Stimulated activated CD4-positive, alpha-beta T cell treated with anti-CD3 and anti-CD28 coated beads, Interleukin-12 subunit alpha, Interleukin-12 subunit beta, amount 100 ng/mL, for 24 hours (primary cell): ENCODE results near the gene STPG4.

ENCODE experiments used
- DNase-seq, 2 experiments: peaks; one replicate each; pipeline ENCODE4 v3.0.0-alpha.2; 2020; ENCODE audit warnings: low read depth in 2 of 2

STPG4 gene

DNA sequence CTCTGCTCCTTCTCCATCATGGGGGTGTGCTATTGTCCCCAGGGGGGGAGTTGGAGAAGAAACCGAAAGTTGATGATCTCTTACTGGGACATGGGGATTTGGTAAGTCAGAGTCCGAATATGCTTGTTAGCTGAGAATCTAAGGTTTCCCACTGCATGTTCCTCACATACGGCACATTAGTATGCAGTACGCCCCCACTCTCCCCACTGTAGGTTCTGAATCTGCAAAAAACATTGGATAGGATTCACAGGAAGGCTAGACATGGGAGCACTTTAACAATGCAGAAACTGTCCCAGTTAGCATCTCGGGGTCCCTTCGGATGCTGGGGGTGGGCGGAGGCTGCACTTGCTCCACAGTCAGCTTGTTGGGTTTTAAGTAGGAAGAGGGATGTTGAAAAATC lies 102.3 kb downstream of the STPG4 start:
- DNase-seq = no peak

DNA sequence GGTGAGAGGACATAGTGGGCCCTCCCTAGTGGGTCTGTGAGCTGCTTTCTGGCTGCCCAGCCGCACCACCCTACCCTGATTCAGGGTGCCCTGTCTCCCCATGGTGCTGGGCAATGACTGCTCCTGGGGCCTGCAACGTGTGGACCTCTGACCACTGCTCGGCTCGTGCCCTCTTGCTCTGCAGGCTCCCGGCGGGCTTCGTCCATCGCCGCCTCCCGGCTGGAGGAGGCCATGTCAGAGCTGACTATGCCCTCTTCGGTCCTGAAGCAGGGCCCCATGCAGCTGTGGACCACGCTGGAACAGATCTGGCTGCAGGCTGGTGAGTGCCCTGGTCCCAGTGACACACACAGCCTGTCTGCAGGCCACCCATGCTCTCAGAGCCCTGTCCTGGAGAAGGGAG lies 103.5 kb downstream of the STPG4 start:
- DNase-seq = no peak

DNA sequence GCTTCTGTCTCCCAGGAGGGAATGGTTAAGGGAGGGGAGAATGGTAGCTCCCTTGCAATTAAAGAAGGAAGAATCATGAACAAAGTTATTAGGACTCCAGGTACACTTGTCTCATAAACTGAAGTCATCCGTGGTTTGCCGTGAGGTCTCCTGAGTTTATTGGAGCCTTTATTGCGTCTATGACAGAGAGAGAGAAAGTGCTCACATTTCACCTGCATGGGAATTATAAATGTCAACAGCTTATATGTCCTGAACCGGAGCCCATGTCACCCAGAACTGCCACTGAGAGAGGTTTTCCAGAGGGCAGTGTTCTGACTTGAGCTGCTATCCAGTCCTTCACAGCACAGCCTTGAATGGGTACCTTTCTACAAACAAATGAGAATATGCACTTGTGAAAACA lies 104.3 kb downstream of the STPG4 start:
- DNase-seq = no peak

DNA sequence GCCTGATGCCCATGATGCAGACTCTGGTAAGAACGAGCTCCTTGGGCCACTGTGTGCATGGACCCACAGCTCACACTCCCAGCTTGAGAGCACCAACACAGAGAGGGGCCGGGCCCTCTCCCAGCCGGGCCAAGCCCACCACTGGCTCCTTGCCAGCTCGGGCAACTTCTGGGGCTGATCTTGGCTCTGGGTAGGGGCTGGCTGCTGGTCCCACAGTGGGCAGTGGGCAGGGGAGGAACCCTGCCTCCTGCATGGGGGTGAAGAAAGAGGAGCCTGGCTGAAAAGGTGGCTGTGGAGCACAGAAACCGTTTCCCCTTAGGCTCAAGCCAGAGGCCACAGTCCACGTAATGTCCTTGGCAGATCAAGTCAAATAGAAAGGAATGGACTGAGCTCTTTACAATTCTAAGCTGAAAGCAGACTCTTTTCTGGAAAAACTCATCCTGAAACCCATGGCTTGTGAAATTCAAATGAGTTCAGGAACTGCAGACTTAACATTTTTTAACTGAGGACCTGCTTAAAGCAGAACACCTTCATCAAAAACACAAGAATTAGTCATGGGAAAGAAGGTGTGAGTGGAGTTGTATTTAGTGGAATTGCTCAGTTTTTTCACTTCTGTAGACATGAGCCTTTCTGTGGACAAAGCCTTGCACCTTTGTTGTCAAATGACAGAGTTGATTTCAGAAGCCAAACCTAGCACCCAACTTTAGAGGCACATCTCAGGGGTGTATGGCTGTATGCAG lies 104.9 kb downstream of the STPG4 start:
- DNase-seq = no peak

DNA sequence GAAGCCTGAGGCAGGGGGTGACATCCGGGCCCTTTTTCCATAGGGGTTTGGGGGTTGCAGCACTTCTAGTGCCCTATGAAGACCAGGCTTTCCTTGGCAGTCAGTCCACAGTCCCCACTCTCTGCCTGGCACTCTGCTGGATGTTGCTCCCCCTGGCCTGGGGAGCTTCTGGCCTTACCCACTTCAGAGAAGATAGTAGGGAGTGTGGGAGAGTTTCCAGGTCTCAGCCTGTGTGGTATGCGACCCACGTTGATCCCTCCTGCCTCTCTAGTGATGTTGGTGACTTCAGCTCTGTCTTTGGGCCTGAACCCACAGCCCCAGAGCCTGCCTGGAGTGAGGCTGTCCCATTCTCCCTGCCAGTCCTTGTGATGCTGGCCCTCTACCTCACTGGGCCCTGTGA lies 105.6 kb downstream of the STPG4 start:
- no peak for DNase-seq

DNA sequence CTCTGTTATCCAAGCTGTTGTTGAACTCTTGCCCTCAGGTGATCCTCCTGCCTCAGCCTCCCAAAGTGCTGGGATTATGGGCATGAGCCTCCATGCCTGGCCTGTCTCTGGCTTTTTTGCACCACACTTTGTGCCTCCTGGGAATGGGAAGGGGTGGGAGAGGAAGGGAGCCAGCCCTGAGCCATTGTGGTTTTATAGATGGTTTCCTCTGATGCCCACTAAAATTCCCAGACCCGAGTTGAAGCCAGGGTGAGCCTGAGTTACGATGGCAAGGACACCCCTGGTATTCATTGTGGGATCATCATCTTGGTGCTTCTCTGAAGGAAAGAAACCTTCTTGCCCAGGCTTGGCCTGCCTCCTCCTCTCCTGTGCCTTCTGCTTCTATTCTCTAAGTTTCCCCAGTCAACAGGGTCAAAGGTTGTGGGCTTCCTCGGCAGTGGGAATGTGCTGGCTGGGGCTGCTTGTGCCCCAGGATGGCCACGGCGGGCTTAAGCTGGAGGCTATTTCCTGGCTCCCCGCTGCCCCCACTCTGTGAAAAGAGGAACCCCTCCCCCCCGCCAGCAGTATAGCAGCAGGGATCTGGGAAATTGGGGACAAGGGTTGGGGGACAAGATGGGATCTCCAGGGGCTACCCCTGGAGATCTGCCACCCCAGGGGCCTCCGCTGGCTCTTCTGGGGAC lies 106.2 kb downstream of the STPG4 start:
- no peak for DNase-seq

DNA sequence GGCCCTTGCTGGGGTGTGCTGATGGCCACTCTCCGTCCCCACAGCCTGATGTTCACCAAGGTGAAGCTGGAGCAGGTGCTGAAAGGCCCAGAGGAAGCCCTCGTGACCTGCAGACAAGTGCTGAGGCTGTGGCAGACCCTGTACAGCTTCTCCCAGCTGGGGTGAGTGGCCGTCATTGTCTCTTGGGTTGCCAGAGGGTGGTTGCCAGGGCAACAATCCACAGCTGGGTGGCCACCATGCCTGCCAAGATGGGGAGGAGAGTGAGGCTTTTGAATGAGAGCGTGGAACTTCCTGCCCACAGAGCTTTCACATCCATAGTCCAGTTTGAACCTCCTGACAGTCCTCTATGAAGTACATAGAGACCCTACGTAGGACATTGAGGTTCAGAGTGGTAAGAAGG lies 108.8 kb downstream of the STPG4 start:
- no peak for DNase-seq

DNA sequence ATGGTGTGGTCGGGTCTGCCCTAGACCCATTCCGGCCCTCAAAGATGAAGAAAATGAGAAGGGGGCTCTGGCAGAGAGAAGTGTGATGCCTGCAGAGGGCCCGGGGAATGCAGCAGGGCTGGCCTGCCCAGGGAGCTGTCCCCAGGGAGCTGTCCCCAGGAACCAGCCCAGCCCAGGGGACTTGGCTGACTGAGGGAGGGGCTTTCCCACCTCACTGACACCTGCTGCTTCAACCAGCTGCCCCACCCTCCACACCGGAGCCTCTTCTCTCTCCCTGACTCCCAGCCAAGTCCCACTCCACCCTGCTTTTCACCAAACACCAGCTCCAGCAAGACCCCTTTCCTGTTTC lies 111.2 kb downstream of the STPG4 start:
- no peak for DNase-seq

DNA sequence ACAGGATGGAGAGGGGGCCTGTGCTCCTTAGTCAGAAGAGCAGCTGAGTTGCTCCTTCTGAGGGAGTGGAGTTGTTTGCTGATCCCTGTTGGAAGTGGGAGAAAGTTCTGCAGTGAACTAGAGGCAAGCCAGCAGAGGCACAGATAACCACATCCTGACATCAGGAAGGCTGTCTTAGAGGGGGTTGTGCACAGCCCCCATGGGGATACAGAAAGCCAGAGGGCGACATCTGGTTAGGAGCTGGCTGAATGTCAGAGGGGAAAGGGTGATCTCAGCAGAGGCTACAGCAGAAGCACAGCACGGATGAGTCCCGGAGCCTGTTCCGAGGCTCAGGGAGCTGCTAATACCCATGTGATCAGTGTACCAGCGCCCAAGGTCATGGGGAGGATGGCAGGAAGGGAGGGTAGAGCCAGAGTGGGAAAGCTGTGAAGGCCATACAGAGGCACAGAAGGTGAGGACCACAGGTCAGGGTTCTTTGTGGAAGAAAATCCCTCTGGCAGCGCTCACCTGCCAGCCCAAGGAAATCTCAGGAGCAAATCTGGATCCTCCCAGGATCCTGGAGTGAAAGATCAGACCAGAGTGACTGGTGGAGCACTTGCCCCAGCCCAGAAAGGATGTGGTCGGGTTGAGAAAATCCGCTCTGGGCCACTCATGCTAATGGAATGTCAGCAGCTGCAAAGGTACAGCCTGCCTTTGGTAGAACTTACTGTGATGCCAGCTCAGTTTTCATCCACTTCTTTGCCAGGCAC lies 111.8 kb downstream of the STPG4 start:
- no peak for DNase-seq

DNA sequence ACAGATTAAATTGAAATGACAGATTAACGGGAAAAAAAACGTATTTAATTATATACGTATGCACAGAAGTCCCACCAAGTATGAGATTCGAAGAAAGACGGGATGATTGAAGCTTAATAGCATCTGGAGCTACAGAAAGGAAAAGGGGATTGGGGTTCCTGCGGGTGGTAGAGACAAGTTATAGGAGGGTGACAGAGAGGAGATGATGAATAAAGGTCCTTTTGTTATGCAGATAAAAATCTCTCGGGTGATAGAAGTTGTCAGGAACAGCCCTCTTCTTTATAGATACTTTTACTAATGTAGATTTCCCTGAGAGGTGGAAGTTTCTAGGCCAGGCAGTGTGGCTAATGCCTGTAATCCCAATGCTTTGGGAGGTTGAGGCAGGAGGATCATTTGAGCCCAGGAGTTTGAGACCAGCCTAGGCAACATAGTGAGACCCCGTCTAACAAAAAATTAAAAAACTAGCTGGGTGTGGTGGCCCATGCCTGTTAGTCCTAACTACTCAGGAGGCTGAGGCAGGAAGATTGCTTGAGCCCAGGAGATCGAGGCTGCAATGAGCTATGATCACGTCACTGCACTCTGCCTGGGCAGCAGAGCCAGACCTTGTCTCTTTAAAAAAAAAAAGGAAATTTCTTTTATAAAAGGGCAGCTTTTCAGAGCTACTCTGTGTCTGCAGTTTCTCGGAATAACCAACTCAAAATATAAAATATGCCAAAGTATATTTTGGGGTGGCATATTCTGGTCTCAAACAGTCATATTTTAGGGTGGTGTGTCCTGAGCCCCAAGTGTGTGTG lies 113.0 kb downstream of the STPG4 start:
- DNase-seq = no peak

DNA sequence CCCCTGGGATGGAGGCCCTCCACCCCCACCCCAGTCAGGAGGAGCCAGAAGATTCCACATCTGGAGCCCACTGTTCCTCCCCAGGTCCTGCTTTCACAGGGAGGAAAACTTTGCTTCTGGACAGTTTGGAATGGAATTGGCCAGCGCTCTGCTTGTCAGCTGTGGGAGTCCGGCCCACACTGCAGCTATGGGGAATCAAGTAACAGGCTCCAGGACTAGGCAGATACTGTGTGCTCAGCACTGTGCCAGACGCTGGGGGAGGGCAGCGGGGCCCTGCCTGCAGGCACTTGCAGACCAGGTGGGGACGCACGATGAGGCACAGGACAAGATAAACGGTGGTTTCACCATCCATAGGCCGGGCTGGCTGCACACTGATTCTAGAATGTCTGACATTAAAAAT lies 114.0 kb downstream of the STPG4 start:
- no peak for DNase-seq

DNA sequence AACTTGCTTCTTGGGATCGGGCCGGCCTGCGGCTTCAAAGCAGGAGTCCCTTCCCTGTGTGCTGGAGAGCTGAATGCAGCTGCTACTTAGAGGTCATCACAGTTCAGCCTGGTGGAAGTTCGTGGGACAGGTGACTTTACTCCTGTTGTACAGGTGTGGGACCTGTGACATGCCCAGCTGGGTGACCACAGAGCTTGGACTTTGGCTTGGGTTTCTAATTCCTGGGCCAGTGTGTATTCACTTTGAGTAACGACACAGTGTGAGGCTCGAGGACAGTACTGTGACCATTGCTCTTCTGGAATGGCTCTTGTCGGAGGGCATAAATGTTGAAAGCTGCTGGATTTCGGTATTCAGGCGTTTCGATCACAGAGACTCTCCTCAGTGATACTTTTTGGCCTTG lies 114.5 kb downstream of the STPG4 start:
- no peak for DNase-seq

DNA sequence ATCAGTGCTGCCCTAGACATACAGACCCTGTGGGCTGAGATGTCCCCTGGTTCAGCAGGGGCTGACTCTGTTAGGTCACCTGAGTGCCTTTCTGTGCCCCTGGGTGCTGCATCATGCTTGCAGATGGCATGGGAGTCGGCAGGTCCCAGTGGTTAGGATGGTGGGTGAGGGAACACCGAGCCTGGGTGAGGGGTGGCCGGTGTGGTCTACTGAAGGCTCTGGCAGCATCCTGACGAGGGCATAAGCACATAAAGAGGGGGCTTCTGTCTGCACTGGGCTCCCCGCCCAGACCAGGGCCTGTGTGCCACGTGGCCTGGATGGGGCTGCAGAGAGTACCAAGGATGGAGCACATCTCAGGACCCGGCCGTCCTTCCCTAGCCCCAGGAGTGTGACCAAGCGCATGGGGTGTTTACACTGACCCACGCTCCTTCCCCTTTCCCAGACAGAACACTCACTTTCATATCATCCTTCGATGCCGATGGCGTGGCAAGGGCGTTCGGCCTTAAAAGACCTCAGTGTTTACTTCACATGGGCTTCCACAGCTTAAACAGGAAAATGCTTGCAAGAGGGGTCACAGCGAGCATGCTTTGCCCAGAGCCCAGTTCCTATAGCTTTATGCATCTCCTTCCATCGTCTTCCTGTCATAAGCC lies 115.1 kb downstream of the STPG4 start:
- DNase-seq = no peak

DNA sequence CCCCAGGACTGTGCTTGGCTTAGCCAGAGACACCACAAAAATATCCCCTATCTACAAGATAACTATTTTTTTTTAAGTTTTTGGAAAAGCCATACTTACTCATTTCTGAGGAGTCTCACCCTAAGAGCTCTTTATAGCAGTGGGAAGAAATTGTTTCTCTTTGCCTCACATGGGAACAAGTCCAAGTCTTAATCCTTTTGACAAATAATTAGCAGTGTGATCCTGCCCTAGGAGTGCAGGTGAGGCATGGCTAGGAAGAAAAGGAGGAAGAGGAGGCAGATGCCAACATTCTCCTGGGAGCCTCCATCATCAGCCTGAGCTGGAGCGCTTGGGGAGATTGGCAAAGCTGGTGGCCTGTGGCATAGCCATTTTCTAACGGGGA lies 115.6 kb downstream of the STPG4 start:
- DNase-seq = no peak

DNA sequence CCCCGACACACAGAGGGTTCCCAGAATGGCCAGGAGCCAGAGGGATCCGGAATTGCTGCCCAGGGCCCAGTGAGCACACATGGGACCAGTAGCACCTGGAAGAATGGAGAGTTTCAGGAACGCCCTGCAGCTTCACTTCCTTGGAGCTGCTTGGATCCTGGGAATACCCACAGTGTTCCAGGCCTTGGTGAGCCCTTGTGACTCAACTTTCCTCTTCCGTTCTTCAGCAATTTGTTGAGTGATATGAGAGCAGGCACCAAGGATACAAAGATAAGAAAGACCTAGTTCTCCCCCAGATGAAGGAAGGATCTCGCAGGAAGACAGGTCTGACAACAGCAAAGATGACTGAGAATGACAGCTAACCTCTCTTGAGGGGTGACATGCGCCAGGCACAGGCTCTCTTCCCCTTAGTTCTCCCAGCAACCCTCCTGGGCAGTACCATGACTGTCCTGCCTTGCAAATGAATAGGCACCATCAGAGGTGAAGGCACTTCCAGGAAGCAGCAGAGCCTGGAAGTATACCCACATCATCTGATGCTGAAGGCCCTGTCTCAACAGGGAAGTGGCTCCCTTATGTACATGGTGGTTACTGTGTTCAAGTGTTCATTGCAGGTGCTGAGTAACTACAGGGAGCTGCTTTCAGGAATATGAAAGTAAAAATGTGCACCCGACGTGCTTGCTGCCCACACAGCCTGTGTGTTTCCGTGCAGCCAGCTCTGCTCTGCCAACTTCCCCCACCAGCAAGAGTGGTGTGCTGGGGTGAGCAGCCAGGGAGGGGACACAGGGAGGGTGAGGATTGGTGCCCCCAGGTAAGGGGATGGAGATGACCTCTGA lies 116.2 kb downstream of the STPG4 start:
- DNase-seq = peak in 1 of 2 experiments; percentile 11

DNA sequence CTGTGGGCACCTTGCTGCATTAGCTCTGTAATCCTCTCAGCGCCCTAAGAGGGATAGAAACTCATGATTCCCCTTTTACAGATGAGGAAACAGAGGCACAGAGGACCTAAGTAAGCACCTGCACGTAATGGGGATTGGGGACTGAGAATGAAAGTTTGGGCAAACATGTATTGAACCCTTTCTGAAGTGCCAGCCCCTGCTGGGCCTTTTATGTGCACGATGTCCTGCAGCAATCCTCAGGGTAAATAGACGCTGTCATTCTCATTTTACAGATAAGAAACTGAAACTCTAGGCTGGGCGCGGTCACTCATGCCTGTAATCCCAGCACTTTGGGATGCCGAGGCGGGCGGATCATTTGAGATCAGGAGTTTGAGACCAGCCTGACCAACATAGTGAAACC lies 117.4 kb downstream of the STPG4 start:
- DNase-seq = no peak
